Uterus (tissue), 2 donors: ENCODE data around the gene DEFB112.

ENCODE experiments used
- POLR2A ChIP-seq, 2 donors: fragments of 450-650 bp; IDR thresholded peaks; one replicate each; pipeline ENCODE4 v1.6.1; 2016; ENCODE audit warnings: antibody characterized with exemption in 2 of 2, mild to moderate bottlenecking in 1 of 2, moderate library complexity in 1 of 2
- TF ChIP-seq, protein P1 (sequence below), 4 experiments: fragments of 200-600 bp in 2 of 4; fragments of 450-650 bp in 2 of 4; sonication (generic) in 2 of 4; IDR thresholded peaks; one replicate each; pipeline ENCODE4 v1.5.1; 2016 to 2019; ENCODE audit warnings: antibody characterized with exemption in 4 of 4, mild to moderate bottlenecking in 2 of 4, moderate library complexity in 1 of 4

DNA sequence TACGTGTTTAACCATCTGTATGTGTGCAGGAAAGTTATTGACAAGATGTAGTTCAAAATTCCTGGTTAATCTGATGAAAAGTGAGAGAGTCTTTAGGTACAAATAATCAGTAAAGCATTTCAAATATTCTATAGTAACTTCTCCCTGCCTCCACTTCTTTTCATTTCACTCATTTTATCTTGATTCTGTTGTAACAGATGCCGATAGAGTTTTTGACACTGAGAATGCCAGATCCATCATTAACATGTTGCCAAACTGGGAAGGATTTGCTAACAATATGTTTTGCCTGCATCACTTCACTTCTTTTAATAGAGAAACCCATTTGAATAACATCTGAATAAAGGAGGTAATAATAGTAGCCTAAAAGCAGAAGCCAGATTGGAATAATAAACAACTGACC lies 20.4 kb upstream of the DEFB112 start:
- TF ChIP-seq, protein P1, sequence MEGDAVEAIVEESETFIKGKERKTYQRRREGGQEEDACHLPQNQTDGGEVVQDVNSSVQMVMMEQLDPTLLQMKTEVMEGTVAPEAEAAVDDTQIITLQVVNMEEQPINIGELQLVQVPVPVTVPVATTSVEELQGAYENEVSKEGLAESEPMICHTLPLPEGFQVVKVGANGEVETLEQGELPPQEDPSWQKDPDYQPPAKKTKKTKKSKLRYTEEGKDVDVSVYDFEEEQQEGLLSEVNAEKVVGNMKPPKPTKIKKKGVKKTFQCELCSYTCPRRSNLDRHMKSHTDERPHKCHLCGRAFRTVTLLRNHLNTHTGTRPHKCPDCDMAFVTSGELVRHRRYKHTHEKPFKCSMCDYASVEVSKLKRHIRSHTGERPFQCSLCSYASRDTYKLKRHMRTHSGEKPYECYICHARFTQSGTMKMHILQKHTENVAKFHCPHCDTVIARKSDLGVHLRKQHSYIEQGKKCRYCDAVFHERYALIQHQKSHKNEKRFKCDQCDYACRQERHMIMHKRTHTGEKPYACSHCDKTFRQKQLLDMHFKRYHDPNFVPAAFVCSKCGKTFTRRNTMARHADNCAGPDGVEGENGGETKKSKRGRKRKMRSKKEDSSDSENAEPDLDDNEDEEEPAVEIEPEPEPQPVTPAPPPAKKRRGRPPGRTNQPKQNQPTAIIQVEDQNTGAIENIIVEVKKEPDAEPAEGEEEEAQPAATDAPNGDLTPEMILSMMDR (IDR thresholded peaks at IDR 0.05), result no peak
- no peak for TF ChIP-seq POLR2A (IDR thresholded peaks at IDR 0.05)
